Middle frontal gyrus (tissue), 1 donor: ENCODE measurements around the gene TMEM139.
"Not testable (repeated sequence)": the region's sequence is repeated elsewhere in the genome, so short reads cannot be mapped to it uniquely, and the experiment has no call there.

Experiments
- DNase-seq: peaks from one replicate; pipeline ENCODE4 v3.0.0-alpha.2; 2015; ENCODE audit warnings: low spot score; ENCODE audit errors: extremely low spot score

The TMEM139 gene

GRCh38 chr7:143258831-143259230 is 25.9 kb upstream of the TMEM139 start:
- DNase-seq: no peak

- no peak for DNase-seq
These were observed 25.0 kb upstream of the TMEM139 start for GRCh38 chr7:143259765-143260164.

- DNase-seq: no peak
These were observed 22.9 kb upstream of the TMEM139 start for GRCh38 chr7:143261901-143262300.

- peak; percentile 66 for DNase-seq
These were observed 21.2 kb upstream of the TMEM139 start, which contains the start of gene GSTK1 for GRCh38 chr7:143263266-143264195. Gene GSTK1, plus strand, starts transcription at chr7:143263441. Its CDS starts 73 bp downstream, at chr7:143263514.

- not testable (repeated sequence) for DNase-seq
These were observed 20.6 kb upstream of the TMEM139 start for GRCh38 chr7:143264196-143264568.

GRCh38 chr7:143265017-143265693 is 19.6 kb upstream of the TMEM139 start:
- no peak for DNase-seq

- no peak for DNase-seq
These were observed 15.5 kb upstream of the TMEM139 start for GRCh38 chr7:143269251-143269650.

- DNase-seq: no peak
These were observed 13.5 kb upstream of the TMEM139 start for GRCh38 chr7:143271240-143271639.

GRCh38 chr7:143272871-143273270 is 11.9 kb upstream of the TMEM139 start:
- DNase-seq: no peak

GRCh38 chr7:143279186-143280098 is 5.3 kb upstream of the TMEM139 start:
- peak; percentile 68 for DNase-seq

GRCh38 chr7:143280160-143280559 is 4.6 kb upstream of the TMEM139 start:
- no peak for DNase-seq

- no peak for DNase-seq
These were observed 4.2 kb upstream of the TMEM139 start for GRCh38 chr7:143280566-143280965.

- no peak for DNase-seq
These were observed 3.2 kb upstream of the TMEM139 start for GRCh38 chr7:143281529-143281928.

- DNase-seq: no peak
These were observed 2.6 kb upstream of the TMEM139 start for GRCh38 chr7:143282124-143282523.

- DNase-seq: no peak
These were observed 1.4 kb upstream of the TMEM139 start for GRCh38 chr7:143283381-143283780.

- DNase-seq: no peak
These were observed 666 bp downstream of the TMEM139 start for GRCh38 chr7:143285470-143285778.

- DNase-seq: no peak
These were observed 1.2 kb downstream of the TMEM139 start for GRCh38 chr7:143285806-143286521.

GRCh38 chr7:143286522-143286890 is 1.7 kb downstream of the TMEM139 start:
- no peak for DNase-seq

GRCh38 chr7:143287339-143287934 is 2.7 kb downstream of the TMEM139 start:
- no peak for DNase-seq
